Measurements from ENCODE around the gene CCDC110. TPM values are rescaled to one million over a fixed set of nuclear protein-coding genes. Genes with fewer than 3 reads are reported as not detected.

Gene CCDC110
- total RNA-seq, 1 experiment from 2014 or later = 2.7 TPM

GRCh38 chr4:185461565-185461964 is 10.0 kb downstream of the CCDC110 start:
- Histone ChIP-seq H3K4me3 (replicated peaks in 1 of 2; ENCODE audit: low read depth in 1 of 2, low read length in 2 of 2) (no peak overlapping the region), H3K36me3 (ENCODE audit: control insufficient read depth in 1 of 2, insufficient read depth in 2 of 2, low read length in 2 of 2) (no peaks in the 10 kb centered on the region), H3K27ac (ENCODE audit: low read depth, low read length) (no peak overlapping the region), H3K27me3 (ENCODE audit: insufficient read depth, low read length) (no peaks in the 10 kb centered on the region), H3K9ac (ENCODE audit: low read length) (no peak overlapping the region), H3K9me3 (ENCODE audit: control insufficient read depth in 1 of 2, insufficient read depth in 1 of 2, low read depth in 1 of 2, low read length in 2 of 2) (no peaks in the 10 kb centered on the region), H3K9me2 (ENCODE audit: insufficient read depth) (no peaks in the 10 kb centered on the region), H3K79me2 (ENCODE audit: insufficient read depth, low read length) (no peaks in the 10 kb centered on the region), H2AFZ (ENCODE audit: low read depth, low read length, poor library complexity, severe bottlenecking) (no peak overlapping the region), H4K20me1 (ENCODE audit: insufficient read depth) (no peaks in the 10 kb centered on the region), H3K4me2 (ENCODE audit: low read length) (no peak overlapping the region), H3K4me1 (ENCODE audit: control insufficient read depth in 1 of 2, insufficient read depth in 2 of 2, low read length in 2 of 2) (no peaks in the 10 kb centered on the region; a peak in 1 of 4 replicates)
- DNase-seq (ENCODE audit: low read depth, low spot score) = no peak
- POLR2A ChIA-PET = no interaction called here
- ATAC-seq = no peak
- TF ChIP-seq FOSL1 (IDR thresholded peaks at IDR 0.05; ENCODE audit: low read depth) (no peak), MAX (IDR thresholded peaks at IDR 0.05) (no peak), SRF (IDR thresholded peaks at IDR 0.05; ENCODE audit: low read depth) (no peak), CBX3 (IDR thresholded peaks at IDR 0.05; ENCODE audit: low read depth) (no peak), POLR2AphosphoS5 (IDR thresholded peaks at IDR 0.05; ENCODE audit: low read depth, low read length) (no peak), ELF1 (IDR thresholded peaks at IDR 0.05; ENCODE audit: borderline replicate concordance, low read depth) (no peak), ATF3 (IDR thresholded peaks at IDR 0.05) (no peak), CTCF (IDR thresholded peaks at IDR 0.05 in 2 of 3, conservative IDR thresholded peaks at IDR 0.05 in 1 of 3; ENCODE audit: borderline replicate concordance in 1 of 3, insufficient read depth in 1 of 3, low read depth in 2 of 3, low read length in 2 of 3) (no peak), CEBPB (IDR thresholded peaks at IDR 0.05; ENCODE audit: low read depth) (no peak), POLR2A (IDR thresholded peaks at IDR 0.05; ENCODE audit: borderline replicate concordance, extremely low read depth, insufficient read depth, insufficient read length) (no peak), ZNF274 (IDR thresholded peaks at IDR 0.05; ENCODE audit: low read depth, low read length) (no peak), REST (IDR thresholded peaks at IDR 0.05; ENCODE audit: low read depth) (no peak), SP1 (IDR thresholded peaks at IDR 0.05; ENCODE audit: low read depth) (no peak), EZH2phosphoT487 (IDR thresholded peaks at IDR 0.05; ENCODE audit: borderline replicate concordance) (no peak), SIN3A (IDR thresholded peaks at IDR 0.05; ENCODE audit: low read depth) (no peak)
- CTCF ChIA-PET = no interaction called here
- no TSS peak for BruUV-seq (replicated peaks)
- RAD21 ChIA-PET (ENCODE audit: low non-redundant PET in 1 of 2, low total read pairs in 2 of 2, uncharacterized antibody in 2 of 2, unreplicated experiment in 2 of 2) = no interaction called here
- intact Hi-C loops (cut with micrococcal nuclease) = no loop called here

All from HCT116 (cell line).